GM19397 (cell line): Measurements from ENCODE around the gene EDC3.
"Not testable (repeated sequence)": the region's sequence is repeated elsewhere in the genome, so short reads cannot be mapped to it uniquely, and the experiment has no call there.

Experiments
- ATAC-seq: cut with Tn5 transposase; IDR thresholded peaks from one replicate; pipeline ENCODE4 v1.9.1; 2021; ENCODE audit warnings: mild to moderate bottlenecking, moderate library complexity; ENCODE audit not compliant: unreplicated experiment

The EDC3 gene

GRCh38 chr15:74695597-74696397 lies at the start of gene EDC3:
TSS of gene EDC3 (minus strand) at chr15:74696024. CDS start at chr15:74675124, 20,900 bp downstream.
- peak; percentile 87 for ATAC-seq

GRCh38 chr15:74742422-74742821 lies 46.6 kb upstream of the EDC3 start:
- ATAC-seq: no peak

GRCh38 chr15:74738239-74738638 lies 42.4 kb upstream of the EDC3 start:
- ATAC-seq: not testable (repeated sequence)

GRCh38 chr15:74735305-74735704 lies 39.5 kb upstream of the EDC3 start:
- no peak for ATAC-seq

- no peak for ATAC-seq
These were observed 37.4 kb upstream of the EDC3 start for GRCh38 chr15:74733269-74733668.

- ATAC-seq: no peak
These were observed 37.0 kb upstream of the EDC3 start for GRCh38 chr15:74732846-74733245.

- ATAC-seq: no peak
These were observed 34.9 kb upstream of the EDC3 start for GRCh38 chr15:74730619-74731316.

GRCh38 chr15:74729372-74729771 lies 33.5 kb upstream of the EDC3 start:
- not testable (repeated sequence) for ATAC-seq

- ATAC-seq: not testable (repeated sequence)
These were observed 32.9 kb upstream of the EDC3 start for GRCh38 chr15:74728699-74729098.

GRCh38 chr15:74727727-74728126 lies 31.9 kb upstream of the EDC3 start:
- ATAC-seq: no peak

GRCh38 chr15:74726774-74727164 lies 30.9 kb upstream of the EDC3 start:
- no peak for ATAC-seq

- no peak for ATAC-seq
These were observed 30.3 kb upstream of the EDC3 start for GRCh38 chr15:74725845-74726773.

GRCh38 chr15:74725225-74725774 lies 29.5 kb upstream of the EDC3 start, which contains the start of gene CYP1A1:
TSS of gene CYP1A1 (minus strand) at chr15:74725528. CDS start at chr15:74723097, 2,431 bp downstream.
- no peak for ATAC-seq

- no peak for ATAC-seq
These were observed 28.9 kb upstream of the EDC3 start for GRCh38 chr15:74724570-74725224.

- ATAC-seq: no peak
These were observed 28.0 kb upstream of the EDC3 start for GRCh38 chr15:74723754-74724334.

GRCh38 chr15:74723187-74723586 lies 27.4 kb upstream of the EDC3 start:
- no peak for ATAC-seq

- no peak for ATAC-seq
These were observed 26.8 kb upstream of the EDC3 start for GRCh38 chr15:74722591-74722990.

- no peak for ATAC-seq
These were observed 20.8 kb upstream of the EDC3 start for GRCh38 chr15:74716651-74717050.

GRCh38 chr15:74712311-74712710 lies 16.5 kb upstream of the EDC3 start:
- ATAC-seq: no peak
